Panc1 (cell line): ENCODE results near the gene NCS1. TPM values are rescaled to one million over a fixed set of nuclear protein-coding genes. Genes with fewer than 3 reads are reported as not detected.

Source experiments
- ATAC-seq: fragments of 200-7000 bp; cut with Tn5 transposase; 2 replicates; pipeline ENCODE4 v1.9.1; 2020; ENCODE audit warnings: mild to moderate bottlenecking, moderate library complexity
- BruUV-seq: library from RNA; stranded (reverse); fragments of 400-500 nt; replicated peaks from 2 replicates; lab custom pipeline; 2021; lab: Mats Ljungman, UMichigan
- CTCF ChIA-PET: fragments of 300-600 bp; sonication (Branson Sonifier 250); formaldehyde crosslinking; loops from one replicate; lab custom pipeline; 2022; ENCODE audit warnings: antibody characterized with exemption; lab: Charles Lee
- POLR2A ChIA-PET: fragments of 300-600 bp; sonication (Branson Sonifier 250); formaldehyde crosslinking; loops from one replicate; lab custom pipeline; 2022; ENCODE audit warnings: antibody characterized with exemption; lab: Charles Lee
- DNase-seq: peaks from one replicate; pipeline ENCODE4 v3.0.0-alpha.2; 2010; ENCODE audit warnings: low read depth, low spot score
- H3K27ac ChIP-seq: 2 replicates; pipeline ENCODE4 v1.5.1; 2011; ENCODE audit warnings: mild to moderate bottlenecking, low read length, inconsistent platforms
- H3K27me3 ChIP-seq: fragments of 200-500 bp; sonication (Bioruptor generic); 2 replicates; pipeline ENCODE4 v1.6.0; 2014; ENCODE audit warnings: low read length, inconsistent platforms; ENCODE audit not compliant: control insufficient read depth, insufficient read depth
- H3K36me3 ChIP-seq: fragments of 200-500 bp; sonication (Bioruptor generic); 2 replicates; pipeline ENCODE4 v1.5.1; 2014; ENCODE audit warnings: inconsistent platforms, mild to moderate bottlenecking, low read length, moderate library complexity; ENCODE audit not compliant: control insufficient read depth, insufficient read depth
- H3K4me1 ChIP-seq: 2 replicates; pipeline ENCODE4 v1.5.1; 2011; ENCODE audit warnings: inconsistent platforms, mild to moderate bottlenecking, low read length, moderate library complexity; ENCODE audit not compliant: control insufficient read depth, insufficient read depth
- H3K4me3 ChIP-seq, 2 experiments: 2 replicates each; pipeline ENCODE4 v1.5.1; 2011 to 2012; ENCODE audit warnings: low read depth in 2 of 2, low read length in 2 of 2, mild to moderate bottlenecking in 2 of 2, inconsistent platforms in 1 of 2, moderate library complexity in 1 of 2
- H3K9me3 ChIP-seq: fragments of 200-500 bp; sonication (Bioruptor generic); 2 replicates; pipeline ENCODE4 v1.5.1; 2014; ENCODE audit warnings: low read depth, mild to moderate bottlenecking, inconsistent platforms, low read length, moderate library complexity; ENCODE audit not compliant: control insufficient read depth, insufficient read depth
- CTCF ChIP-seq: fragments of 450-650 bp; IDR thresholded peaks from 2 replicates; pipeline ENCODE4 v1.5.1; 2017; ENCODE audit warnings: mild to moderate bottlenecking
- POLR2AphosphoS5 ChIP-seq: IDR thresholded peaks from 2 replicates; pipeline ENCODE4 v1.6.1; 2012; ENCODE audit warnings: mild to moderate bottlenecking, low read depth, low read length, moderate library complexity
- REST ChIP-seq, 2 experiments: IDR thresholded peaks; 2 replicates each; pipeline ENCODE4 v1.6.1; 2011 to 2012; ENCODE audit warnings: low read depth in 2 of 2, control low read depth in 1 of 2, low read length in 1 of 2, mild to moderate bottlenecking in 1 of 2, moderate library complexity in 1 of 2; ENCODE audit not compliant: insufficient read depth in 1 of 2
- SIN3A ChIP-seq: IDR thresholded peaks from 2 replicates; pipeline ENCODE4 v1.6.1; 2012; ENCODE audit warnings: low read depth, mild to moderate bottlenecking, low read length, moderate library complexity, borderline replicate concordance; ENCODE audit not compliant: insufficient read depth
- TCF7L2 ChIP-seq: IDR thresholded peaks from 2 replicates; pipeline ENCODE4 v1.6.1; 2011; ENCODE audit warnings: mild to moderate bottlenecking, low read depth, low read length, inconsistent platforms
- in situ Hi-C: cut with HindIII; loops from 2 replicates; pipeline ENCODE4 v1.10.0; 2016; ENCODE audit warnings: low sequenced_read_pairs, low pct_unique_long_range_greater_than_20kb
- intact Hi-C: fragments of 100-400 bp; cut with micrococcal nuclease; formaldehyde crosslinking; loops from one replicate; pipeline ENCODE4 v1.10.0; 2022; ENCODE audit not compliant: unreplicated experiment
- total RNA-seq: library from RNA; stranded (reverse); gene quantifications from one replicate; pipeline ENCODE4 v1.2.1, GENCODE V29; 2021; ENCODE audit not compliant: unreplicated experiment

The NCS1 gene
- total RNA-seq, 1 experiment from 2014 or later = 31.6 TPM

- no peaks in the 10 kb centered on the region for H3K36me3 ChIP-seq
- no TSS peak for BruUV-seq
- no peaks in the 10 kb centered on the region for H3K27me3 ChIP-seq
- ChIA-PET CTCF (no interaction called here), POLR2A (no interaction called here)
- no peaks in the 10 kb centered on the region for H3K4me1 ChIP-seq
- no peak overlapping the region for H3K4me3 ChIP-seq
- ATAC-seq (no peak), DNase-seq (no peak)
- TF ChIP-seq CTCF = no peak
- TF ChIP-seq POLR2AphosphoS5 = no peak
- TF ChIP-seq REST (IDR thresholded peaks at IDR 0.05; ENCODE audit: insufficient read depth in 1 of 2, low read depth in 2 of 2, low read length in 1 of 2) = no peak
- TF ChIP-seq SIN3A = no peak
- no peak for TF ChIP-seq TCF7L2
- H3K27ac ChIP-seq = no peak overlapping the region
- H3K9me3 ChIP-seq = no peaks in the 10 kb centered on the region
- in situ Hi-C loops = no loop called here
- intact Hi-C loops = no loop called here
These were observed 11.2 kb upstream of the NCS1 start for GRCh38 chr9:130160862-130161470.

- no peak overlapping the region for H3K4me3 ChIP-seq
- ChIA-PET CTCF (no interaction called here), POLR2A (interaction anchor here (0.6 kb wide), 1 partner anchor 60 kb away, joined by 4 read pairs; no protein-coding TSS in a partner anchor)
- no peaks in the 10 kb centered on the region for H3K4me1 ChIP-seq
- ATAC-seq (no peak), DNase-seq (no peak)
- no peaks in the 10 kb centered on the region for H3K36me3 ChIP-seq
- H3K27me3 ChIP-seq = no peaks in the 10 kb centered on the region
- no TSS peak for BruUV-seq
- intact Hi-C loops (no loop called here), in situ Hi-C loops (no loop called here)
- no peaks in the 10 kb centered on the region for H3K9me3 ChIP-seq
- no peak overlapping the region for H3K27ac ChIP-seq
- no peak for TF ChIP-seq SIN3A
- TF ChIP-seq REST (IDR thresholded peaks at IDR 0.05; ENCODE audit: insufficient read depth in 1 of 2, low read depth in 2 of 2, low read length in 1 of 2) = no peak
- no peak for TF ChIP-seq CTCF
These were observed 6.6 kb upstream of the NCS1 start for GRCh38 chr9:130165579-130165978.
